HL-60 (cell line): Measurements from ENCODE around the gene GPR173.

ENCODE experiments used
- POLR2AphosphoS5 ChIP-seq: IDR thresholded peaks from 2 replicates; pipeline ENCODE4 v1.6.1; 2012; ENCODE audit warnings: low read depth
- TF ChIP-seq, protein P1 (sequence below): IDR thresholded peaks from one replicate; pipeline ENCODE4 v1.5.1; 2011; ENCODE audit warnings: low read length, control low read depth, inconsistent platforms; ENCODE audit not compliant: insufficient read depth

DNA sequence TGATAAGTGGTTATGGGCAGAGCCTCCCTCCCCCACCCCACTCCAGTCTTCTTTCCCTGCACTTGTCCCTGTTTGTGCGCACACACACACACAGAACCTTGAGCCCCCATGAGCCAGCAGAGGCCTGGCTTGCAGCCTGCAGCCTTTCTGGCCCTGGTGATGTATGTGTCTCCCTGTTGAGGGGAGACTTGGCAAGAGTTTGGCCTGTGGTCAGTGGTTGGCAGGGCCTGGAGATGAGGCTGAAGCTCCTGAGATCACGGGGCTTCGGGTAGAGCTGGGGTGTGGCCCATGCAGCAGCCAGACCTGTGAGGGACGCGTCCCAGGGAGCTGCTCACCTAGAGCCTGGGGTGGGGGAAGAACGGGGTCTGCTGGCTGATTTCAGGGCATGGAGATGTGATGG is 2.3 kb downstream of the GPR173 start:
- TF ChIP-seq POLR2AphosphoS5 = no peak
- TF ChIP-seq, protein P1, sequence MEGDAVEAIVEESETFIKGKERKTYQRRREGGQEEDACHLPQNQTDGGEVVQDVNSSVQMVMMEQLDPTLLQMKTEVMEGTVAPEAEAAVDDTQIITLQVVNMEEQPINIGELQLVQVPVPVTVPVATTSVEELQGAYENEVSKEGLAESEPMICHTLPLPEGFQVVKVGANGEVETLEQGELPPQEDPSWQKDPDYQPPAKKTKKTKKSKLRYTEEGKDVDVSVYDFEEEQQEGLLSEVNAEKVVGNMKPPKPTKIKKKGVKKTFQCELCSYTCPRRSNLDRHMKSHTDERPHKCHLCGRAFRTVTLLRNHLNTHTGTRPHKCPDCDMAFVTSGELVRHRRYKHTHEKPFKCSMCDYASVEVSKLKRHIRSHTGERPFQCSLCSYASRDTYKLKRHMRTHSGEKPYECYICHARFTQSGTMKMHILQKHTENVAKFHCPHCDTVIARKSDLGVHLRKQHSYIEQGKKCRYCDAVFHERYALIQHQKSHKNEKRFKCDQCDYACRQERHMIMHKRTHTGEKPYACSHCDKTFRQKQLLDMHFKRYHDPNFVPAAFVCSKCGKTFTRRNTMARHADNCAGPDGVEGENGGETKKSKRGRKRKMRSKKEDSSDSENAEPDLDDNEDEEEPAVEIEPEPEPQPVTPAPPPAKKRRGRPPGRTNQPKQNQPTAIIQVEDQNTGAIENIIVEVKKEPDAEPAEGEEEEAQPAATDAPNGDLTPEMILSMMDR = no peak
